Measurements from ENCODE around the gene NET1.

Gene NET1

GRCh38 chr10:5500162-5500670 is 87.9 kb downstream of the NET1 start:
- DNase-seq (ENCODE audit: low spot score) = no peak

- DNase-seq (ENCODE audit: low spot score) = no peak
Observed at GRCh38 chr10:5500910-5501309, 88.6 kb downstream of the NET1 start.

- DNase-seq (ENCODE audit: low spot score) = no peak
Observed at GRCh38 chr10:5502061-5502521, 89.7 kb downstream of the NET1 start.

GRCh38 chr10:5502571-5503476 is 90.5 kb downstream of the NET1 start:
- no peak for DNase-seq (ENCODE audit: low spot score)

- DNase-seq (ENCODE audit: low spot score) = no peak
Observed at GRCh38 chr10:5503477-5503835, 91.1 kb downstream of the NET1 start.

GRCh38 chr10:5504146-5505072 is 92.1 kb downstream of the NET1 start:
- no peak for DNase-seq (ENCODE audit: low spot score)

GRCh38 chr10:5506246-5506645 is 93.9 kb downstream of the NET1 start:
- DNase-seq (ENCODE audit: low spot score) = no peak

GRCh38 chr10:5506751-5507648 is 94.6 kb downstream of the NET1 start:
- DNase-seq (ENCODE audit: low spot score) = no peak

- no peak for DNase-seq (ENCODE audit: low spot score)
Observed at GRCh38 chr10:5507649-5508131, 95.3 kb downstream of the NET1 start.

GRCh38 chr10:5508161-5508604 is 95.8 kb downstream of the NET1 start:
- no peak for DNase-seq (ENCODE audit: low spot score)

Measured in hematopoietic multipotent progenitor cell treated with erythropoietin and hydrocortisone succinate and interleukin-3 and kit ligand, for 17 days (in vitro differentiated cells).